Fibroblast of skin of back (primary cell): ENCODE results near the gene FBXO17.
A peak's percentile ranks its signal among the peaks of the same experiment; 100 is the strongest.
"Not testable (repeated sequence)": the region's sequence is repeated elsewhere in the genome, so short reads cannot be mapped to it uniquely, and the experiment has no call there.

Experiments
- DNase-seq: peaks from one replicate; pipeline ENCODE4 v3.0.0-alpha.2; 2013

The FBXO17 gene

DNA sequence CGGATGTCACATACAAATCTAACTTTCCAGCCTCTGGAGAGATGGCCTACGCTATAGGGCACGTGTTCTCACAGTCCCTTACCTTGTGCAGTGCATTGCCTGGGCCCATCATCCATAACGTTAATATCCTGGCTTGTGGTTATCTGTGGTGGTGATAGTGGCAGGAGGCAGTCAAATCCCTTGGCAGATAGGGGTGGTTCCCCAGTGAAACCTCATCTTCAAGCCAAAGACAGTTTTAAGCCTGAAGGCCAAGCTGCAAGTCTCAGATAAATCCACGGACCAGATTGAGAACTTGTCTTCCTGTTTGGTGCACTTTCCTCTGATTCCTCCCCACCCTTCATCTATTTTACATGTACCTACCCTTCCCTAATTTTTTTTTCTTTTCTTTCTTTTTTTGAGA lies 4.3 kb upstream of the FBXO17 start:
- DNase-seq = no peak

DNA sequence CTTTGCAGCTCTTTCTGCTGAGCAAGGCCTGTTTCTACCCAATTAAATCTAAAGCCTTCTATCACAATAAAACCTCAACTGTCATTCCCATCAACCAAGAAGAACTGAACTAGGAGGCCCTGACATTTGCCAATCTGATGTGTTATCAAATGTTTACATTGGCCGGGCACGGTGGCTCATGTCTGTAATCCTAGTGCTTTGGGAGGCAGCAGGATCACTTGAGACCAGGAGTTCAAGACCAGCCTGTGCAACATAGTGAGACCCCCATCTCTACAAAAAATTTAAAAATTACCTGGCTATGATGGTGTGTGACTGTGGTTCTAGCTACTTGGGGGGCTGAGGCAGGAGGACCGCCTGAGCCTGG lies 2.8 kb upstream of the FBXO17 start:
- no peak for DNase-seq

DNA sequence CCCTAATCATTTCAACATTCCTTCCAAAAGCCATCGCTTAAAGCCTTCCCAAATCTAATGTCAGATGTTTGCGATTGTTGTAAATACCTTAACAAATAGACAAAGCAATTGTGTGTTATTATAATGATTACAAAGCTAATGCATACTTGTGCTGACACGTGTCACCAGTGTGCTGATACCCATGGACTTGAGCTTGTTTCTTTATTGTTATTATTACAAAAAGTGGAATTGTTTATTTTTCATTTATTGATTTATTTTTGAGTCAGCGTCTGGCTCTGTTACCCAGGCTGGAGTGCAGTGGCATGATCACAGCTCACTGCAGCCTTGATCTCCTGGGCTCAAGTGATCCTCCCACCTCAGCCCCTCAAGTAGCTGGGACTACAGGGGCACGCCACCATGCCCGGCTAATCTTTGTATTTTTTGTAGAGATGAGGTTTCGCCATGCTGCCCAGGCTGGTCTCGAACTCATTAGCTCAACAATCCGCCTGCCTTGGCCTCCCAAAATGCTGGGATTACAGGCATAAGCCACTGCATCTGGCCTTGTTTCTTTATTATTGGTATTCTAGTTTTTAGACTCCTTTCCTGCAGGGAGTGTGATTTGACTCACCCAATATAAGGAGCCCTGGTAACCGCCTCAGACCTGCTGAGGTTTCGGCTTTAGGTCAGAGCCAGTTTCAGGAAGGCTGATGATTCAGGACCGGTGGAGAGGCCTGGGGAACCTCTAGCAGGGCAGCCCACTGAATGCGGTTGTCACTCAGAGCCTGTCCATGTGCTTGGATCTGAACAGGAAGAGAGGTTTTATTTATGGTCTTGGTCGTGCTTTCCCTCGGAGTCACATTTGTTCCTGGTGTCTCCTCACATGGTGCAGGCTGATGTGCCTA lies 2.1 kb upstream of the FBXO17 start:
- DNase-seq = peak; percentile 13

DNA sequence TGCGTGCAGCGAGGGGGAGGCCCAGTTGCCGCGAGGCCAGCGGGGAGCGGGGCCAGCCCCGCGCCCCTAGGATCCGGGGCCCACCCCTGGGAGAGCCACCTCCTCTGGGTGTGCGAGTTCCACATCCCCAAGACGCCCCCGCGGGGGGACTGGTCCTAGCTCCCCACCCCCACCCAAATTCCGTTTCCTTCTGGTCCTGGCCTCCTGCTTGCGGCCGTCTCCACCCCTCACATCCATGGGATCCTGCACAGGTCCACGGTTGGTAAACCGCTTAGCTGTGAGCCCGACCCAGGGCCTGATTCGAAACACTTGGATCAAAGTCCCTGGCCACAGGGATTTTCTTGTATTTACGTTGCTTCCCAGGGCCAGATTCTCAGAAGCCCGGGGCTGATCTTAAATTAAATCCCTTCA lies 324 bp upstream of the FBXO17 start:
- DNase-seq = no peak

DNA sequence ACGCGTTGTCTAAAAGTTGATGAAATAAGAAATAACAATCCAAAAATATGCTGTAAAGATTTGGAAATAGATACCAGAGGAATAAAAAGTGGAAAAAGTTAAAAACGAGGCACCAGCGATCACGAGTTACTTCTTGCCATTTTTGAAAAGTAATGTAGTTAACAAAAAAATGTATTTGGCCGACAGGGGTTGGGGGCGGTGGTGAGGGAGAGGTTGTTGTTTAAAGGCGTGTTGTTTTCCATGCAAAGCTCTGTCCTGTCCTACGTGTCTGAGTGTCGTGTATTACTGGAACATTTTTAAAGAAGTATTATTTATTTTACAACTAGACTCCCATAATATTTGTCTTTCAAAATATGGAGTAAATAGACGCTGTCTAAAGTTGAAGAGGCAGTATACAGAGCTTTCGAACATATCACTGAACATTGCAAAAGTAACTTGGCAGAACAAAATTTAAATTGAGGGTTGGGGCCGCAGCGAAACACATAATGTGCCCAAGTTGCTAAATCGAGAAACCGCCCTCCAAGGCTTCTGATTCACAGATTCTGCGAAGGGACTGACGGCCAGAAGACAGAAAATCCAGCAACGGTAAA lies 823 bp downstream of the FBXO17 start:
- DNase-seq = peak; percentile 9

DNA sequence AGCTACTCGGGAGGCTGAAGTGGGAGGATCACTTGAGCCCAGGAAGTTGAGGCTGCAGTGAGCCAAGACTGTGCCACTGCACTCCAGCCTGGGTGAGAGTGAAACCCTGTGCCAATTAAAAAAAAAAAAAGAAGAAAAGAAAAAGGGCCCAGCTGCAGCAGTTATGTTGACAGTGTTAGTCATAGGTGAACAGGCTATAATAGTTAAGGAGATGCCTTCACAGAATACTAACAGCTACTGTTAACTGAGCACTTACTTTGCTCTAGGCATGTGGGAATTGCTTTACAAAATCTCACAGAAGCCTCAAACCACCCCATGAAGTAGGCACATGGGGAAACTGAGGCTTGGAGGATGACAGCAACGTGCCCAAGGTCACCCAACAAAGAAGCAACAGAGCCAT lies 3.9 kb downstream of the FBXO17 start:
- DNase-seq = no peak

DNA sequence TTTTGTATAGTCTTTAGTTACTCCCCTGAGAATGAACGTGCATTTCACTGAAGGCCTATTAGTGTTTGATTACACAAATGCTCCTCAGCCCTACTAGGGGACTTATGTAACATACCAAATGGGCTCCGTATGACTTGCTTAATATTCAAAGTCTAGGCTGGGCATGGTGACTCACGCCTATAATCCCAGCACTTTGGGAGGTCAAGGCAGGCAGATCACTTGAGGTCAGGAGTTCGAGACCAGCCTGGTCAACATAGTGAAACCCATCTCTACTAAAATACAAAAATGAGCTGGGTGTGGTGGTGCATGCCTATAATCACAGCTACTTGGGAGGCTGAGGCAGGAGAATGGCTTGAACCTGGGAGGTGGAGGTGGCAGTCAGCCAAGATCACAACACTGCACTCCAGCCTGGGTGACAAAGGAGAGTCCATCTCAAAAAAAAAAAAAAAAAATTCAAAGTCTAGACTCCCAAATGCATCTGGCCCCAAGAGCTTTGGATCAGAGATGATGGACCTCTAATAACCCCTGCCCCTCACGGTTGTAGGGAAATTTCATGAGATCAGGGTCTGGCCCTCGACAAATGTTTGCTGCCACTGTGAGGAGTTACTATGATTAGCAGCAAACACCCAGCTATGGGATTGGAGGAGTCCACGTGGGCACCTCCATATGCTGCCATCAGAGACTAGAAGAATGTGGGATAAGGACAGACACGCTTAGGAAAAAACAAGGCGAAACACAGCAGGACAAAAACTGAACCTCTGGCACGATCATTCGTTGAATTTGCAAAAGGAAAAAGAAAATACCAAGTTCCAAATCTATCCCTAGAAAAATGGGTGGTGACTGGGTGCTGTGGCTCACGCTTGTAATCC lies 4.6 kb downstream of the FBXO17 start:
- no peak for DNase-seq

DNA sequence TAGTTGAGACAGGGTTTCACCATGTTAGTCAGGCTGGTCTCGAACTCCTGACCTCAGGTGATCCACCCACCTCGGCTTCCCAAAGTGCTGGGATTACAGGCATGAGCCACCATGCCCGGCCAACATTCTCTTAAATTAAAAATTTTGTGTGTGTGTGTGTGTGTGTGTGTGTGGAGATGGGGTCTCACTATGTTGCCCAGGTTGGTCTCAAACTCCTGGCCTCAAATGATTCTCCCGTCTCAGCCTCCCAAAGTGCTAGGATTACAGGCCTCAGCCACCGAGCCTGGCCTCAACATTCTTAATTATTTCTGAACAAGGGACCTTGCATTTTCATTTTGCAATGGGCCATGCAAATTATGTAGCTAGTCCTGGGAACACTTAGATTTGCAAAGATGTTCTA lies 9.4 kb downstream of the FBXO17 start:
- not testable (repeated sequence) for DNase-seq

DNA sequence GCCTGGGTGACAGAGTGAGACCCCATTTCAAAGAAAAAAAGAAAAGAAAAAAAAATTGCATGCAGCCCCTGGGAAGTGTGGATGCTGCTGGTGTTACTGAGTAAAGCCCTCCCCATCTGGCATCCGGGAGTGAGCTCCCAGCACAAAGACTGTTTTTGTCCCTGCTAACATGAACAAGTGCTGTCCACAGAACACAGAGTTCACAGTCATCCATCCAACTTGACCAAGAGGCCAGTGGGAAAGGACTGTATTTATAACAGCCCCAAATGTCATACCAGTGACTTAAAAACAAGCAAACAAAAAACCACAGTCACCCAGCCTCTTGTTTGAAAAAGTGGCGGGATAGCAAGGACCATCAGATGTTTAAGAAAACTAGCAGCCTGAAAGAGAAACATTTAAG lies 10.8 kb downstream of the FBXO17 start:
- no peak for DNase-seq

DNA sequence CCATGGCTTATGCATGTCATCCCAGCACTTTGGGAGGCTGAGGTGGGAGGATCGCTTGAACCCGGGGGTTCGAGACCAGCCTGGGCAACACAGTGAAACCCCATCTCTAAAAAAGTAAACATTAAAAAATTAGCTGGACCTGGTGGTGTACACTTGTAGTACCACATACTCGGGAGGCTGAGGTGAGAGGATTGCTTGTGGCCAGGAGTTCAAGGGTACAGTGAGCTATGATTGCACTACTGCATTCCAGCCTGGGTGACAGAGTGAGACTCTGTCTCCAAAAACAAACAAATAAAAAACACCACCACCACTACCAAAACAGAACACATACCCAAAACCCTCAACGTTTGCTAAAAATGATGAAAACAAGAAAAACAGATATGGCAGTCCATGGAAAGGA lies 15.9 kb downstream of the FBXO17 start:
- no peak for DNase-seq

DNA sequence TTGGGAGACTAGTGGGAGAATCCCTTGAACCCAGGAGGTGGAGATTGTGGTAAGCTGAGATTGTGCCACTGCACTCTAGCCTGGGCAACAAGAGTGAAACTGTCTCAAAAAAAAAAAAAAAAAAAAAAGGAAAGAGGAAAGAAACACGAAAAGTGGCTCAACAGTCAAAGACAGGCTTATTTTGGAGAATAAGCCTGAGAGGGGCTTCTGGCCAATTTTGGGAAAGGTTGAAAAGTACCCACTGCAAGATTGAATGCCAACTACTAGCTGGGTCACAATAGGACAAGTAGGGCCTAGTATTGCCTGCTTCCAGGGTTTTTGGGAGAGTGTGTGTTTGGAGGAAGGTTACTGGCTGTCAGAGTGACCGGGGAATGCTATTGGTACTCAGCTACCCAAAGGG lies 17.2 kb downstream of the FBXO17 start:
- no peak for DNase-seq

DNA sequence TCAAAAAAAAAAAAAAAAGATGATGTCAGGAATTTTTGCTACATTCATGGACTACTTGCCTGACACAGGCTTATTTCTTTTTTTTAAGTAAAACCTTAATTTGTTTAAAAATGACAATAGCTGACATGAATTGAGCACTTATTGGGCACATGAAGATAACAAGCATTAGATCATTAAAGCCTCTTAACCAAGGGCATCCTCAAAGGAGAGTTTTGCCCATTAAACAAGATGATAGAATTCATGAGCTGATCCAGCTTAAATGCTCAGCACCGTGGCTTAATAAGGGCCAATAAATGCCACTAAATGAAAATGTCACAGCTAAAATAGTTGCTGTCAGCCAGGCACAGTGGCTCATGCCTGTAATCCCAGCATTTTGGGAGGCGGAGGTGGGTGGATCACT lies 19.3 kb downstream of the FBXO17 start:
- no peak for DNase-seq

DNA sequence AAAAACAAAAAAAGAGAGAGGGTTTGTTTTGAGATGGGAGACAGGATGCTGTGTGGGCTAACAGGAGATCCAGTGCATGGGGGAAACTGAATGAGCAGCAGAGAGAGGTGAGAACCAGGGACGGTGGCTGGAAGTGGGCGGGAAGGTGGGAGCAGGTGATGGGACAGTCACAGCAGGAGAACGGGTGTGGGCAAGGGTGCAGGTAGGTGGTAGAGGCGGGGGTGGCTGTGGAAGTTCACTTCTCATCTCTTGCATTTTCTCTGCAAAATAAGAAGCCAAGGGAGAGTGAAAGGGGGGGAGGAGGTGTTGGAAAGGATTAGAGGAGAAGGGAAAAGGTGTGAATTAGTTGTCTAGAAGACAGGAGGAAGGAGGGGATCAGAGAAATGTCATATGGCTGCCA lies 21.9 kb downstream of the FBXO17 start:
- DNase-seq = no peak

DNA sequence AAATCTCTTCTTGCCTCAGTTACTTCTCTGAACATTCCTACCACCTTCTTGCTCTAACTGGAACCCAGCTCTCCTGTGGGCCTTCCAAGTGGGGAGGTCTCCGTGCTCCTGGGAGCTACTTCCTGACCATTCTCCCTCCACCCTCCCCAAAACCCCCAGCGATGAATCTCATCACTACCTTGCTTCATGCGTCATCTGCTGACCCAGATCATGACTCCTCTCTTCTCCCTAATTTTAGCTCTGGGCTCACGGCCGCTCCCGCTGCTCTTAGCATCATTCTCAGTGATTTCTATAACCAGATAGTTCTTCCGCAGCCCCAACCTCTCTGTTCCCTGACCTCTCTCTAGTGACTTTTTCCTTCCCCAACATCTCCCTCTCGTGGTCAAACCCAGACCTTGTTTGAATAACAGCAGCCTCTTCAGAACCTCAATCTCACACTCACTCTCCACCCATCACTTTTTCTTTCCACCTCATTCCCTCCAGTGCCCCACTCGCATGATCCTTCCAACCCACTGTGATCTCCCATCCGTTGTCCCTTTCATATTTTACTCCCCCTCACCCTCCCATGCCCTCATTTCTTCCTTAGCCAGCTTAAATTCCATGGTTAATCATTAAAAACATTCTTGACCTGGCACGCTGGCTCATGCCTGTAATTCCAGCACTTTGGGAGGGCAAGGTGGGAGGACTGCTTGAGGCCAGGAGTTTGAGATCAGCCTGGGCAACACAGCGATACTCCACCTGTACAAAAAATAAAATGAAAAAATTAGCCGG lies 23.0 kb downstream of the FBXO17 start:
- DNase-seq = peak; percentile 20

DNA sequence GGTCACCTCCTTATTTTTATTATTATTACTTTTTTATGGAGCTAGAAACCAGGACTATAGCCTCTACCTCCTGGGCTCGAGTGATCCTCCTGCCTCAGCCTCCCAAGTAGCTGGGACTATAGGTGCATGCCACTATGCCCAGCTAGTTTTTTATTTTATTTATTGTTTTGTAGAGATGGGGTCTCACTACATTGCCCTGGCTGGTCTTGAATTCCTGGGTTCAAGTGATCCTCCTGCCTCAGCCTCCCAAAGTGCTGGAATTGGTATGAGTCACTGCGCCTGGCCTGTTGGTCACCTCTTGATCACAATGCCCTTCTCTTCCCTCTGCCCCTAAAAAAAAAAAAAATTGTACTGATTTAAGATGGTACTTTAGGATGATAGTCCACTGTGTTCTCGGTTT lies 24.4 kb downstream of the FBXO17 start:
- no peak for DNase-seq

DNA sequence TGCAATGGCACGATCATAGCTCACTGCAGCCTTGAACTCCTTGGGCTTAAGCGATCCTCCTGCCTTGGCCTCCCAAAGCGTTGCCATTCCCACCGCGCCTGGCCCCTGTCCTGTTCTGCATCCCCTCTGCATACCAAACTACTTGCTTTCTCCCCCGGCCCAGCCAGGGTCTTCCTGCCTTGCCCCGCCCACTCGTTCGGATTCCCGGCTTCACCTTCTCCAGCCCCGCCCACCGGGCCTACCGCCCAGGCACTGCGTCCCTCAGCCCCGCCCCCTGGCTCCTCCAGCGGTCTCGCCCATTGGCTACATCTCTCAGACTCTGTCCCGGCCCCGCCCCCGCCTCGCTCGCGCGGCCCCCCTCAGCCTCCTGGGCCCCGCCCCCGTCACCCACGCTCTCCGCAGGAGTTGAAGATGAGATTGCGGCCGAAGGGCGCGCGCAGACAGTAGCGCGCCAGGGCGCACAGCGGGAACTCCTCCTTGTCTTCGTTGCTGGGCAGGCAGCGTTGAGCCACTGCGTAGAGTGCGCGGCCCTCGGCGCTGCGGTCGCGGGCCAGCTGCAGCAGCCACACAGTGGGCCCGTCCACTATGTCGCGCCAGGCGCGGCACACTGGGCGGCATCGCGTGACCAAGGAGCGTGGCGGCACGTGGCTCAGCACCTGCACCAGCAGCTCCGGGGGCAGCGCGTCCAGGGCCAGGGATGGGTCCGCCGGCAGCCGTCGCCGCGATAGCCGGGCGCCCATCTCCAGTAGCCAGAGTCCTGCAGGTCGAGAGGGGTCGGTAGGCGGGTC lies 25.8 kb downstream of the FBXO17 start:
- peak; percentile 75 for DNase-seq

DNA sequence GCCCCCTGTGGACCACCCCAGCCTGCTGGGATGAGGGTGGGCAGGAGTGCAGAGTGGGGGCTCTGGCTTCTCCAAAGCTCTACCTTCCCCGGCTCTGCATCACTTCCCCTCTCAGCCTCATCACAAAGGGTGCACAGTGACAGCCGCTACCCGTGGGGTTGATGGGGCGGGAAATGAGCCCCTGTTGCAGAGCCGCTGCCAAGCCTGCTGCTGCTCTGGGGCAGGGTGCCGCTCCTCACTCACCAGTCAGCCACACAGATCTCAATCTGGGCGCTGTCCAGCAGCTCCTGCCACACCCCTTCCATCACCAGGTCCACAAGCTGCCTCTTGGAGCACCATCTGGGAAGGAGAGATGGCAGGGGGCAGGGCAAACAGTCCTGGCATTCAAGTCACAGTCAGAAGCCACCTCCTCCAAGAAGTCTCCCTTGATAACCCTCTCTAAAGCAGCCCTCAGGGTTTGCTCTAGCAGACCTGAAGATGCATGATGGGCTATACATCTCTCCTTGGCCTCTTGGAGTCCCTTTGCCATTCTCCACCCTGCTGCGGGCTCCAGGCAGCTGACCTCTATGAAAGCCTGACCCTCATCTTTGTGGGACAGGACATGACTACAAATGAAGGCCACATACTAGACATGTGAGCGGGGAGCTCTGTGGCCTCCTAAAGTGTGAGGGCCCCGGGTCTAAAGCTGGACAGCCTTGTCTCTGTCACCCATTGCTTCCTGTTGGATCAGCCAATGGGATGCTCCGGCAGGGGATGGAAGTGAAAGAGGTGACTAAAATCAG lies 29.1 kb downstream of the FBXO17 start:
- no peak for DNase-seq

DNA sequence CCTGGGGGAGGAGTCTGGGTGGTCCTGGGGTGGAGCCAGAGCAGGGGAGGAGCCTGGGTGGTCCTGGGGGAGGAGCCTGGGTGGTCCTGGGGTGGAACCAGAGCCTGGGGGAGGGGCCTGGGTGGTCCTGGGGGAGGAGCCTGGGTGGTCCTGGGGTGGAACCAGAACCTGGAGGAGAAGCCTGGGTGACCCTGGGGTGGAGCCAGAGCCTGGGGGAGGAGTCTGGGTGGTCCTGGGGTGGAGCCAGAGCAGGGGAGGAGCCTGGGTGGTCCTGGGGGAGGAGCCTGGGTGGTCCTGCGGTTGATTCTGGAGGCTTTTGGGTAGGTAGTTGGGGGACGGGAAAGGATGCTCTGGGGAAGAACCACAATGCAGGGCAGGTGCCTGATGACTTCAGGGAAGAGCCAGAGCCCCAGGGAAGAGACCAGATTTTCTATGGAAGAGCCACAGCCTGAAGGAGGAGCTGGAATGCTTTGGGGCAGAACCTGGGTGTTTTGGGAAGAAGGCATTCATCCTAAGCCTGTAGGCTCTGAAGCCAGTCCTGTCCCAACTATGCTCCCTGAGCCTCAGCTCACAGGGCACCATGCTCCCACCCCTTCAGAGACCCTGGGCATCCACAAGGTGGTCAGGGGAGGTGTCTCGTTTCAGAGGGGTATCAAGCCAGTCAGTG lies 29.8 kb downstream of the FBXO17 start:
- no peak for DNase-seq

DNA sequence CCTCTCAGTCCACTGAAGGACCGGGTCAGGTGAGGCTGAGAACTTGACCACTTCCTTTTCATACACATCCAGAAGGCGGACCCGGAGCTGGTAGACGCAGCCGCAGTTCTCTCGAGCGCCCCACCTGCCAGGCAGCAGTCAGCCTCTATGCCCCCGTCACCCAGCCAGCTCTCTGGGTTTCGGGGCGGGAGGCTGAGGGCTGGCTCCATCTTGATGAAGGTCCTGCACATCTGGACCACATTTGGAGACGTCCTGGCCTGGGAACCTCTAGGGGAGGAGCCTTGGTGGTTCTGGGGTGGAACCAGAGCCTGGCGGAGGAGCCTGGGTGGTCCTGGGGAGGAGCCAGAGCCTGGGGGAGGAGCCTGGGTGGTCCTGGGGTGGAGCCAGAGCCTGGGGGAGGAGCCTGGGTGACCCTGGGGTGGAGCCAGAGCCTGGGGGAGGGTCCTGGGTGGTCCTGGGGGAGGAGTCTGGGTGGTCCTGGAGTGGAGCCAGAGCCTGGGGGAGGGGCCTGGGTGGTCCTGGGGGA lies 30.5 kb downstream of the FBXO17 start:
- DNase-seq = no peak
